AG10803 (cell line): ENCODE results near the gene ZNF280A.

Experiments used
- DNase-seq: peaks from one replicate; pipeline ENCODE4 v3.0.0; 2010; ENCODE audit warnings: low read depth
- H3K4me3 ChIP-seq: 2 replicates; pipeline ENCODE4 v1.5.1; 2011; ENCODE audit warnings: mild to moderate bottlenecking, low read length, control low read depth
- TF ChIP-seq, protein P1 (sequence below): conservative IDR thresholded peaks from 2 replicates; pipeline ENCODE4 v1.5.1; 2011; ENCODE audit warnings: mild to moderate bottlenecking, low read length, control low read depth, inconsistent platforms

Gene ZNF280A

GRCh38 chr22:22556995-22557925 is 37.2 kb upstream of the ZNF280A start:
- no peak for DNase-seq
- TF ChIP-seq, protein P1, sequence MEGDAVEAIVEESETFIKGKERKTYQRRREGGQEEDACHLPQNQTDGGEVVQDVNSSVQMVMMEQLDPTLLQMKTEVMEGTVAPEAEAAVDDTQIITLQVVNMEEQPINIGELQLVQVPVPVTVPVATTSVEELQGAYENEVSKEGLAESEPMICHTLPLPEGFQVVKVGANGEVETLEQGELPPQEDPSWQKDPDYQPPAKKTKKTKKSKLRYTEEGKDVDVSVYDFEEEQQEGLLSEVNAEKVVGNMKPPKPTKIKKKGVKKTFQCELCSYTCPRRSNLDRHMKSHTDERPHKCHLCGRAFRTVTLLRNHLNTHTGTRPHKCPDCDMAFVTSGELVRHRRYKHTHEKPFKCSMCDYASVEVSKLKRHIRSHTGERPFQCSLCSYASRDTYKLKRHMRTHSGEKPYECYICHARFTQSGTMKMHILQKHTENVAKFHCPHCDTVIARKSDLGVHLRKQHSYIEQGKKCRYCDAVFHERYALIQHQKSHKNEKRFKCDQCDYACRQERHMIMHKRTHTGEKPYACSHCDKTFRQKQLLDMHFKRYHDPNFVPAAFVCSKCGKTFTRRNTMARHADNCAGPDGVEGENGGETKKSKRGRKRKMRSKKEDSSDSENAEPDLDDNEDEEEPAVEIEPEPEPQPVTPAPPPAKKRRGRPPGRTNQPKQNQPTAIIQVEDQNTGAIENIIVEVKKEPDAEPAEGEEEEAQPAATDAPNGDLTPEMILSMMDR = no peak
- H3K4me3 ChIP-seq = no peak overlapping the region

- TF ChIP-seq, protein P1 = no peak
- no peak overlapping the region for H3K4me3 ChIP-seq
- DNase-seq = no peak
Observed at GRCh38 chr22:22556578-22556977, 36.5 kb upstream of the ZNF280A start.

- DNase-seq = no peak
- TF ChIP-seq, protein P1 = no peak
Observed at GRCh38 chr22:22555596-22555995, 35.5 kb upstream of the ZNF280A start.

GRCh38 chr22:22554587-22555284 is 34.7 kb upstream of the ZNF280A start:
- no peak overlapping the region for H3K4me3 ChIP-seq
- no peak for DNase-seq
- TF ChIP-seq, protein P1 = no peak

More at GRCh38 chr22:22555596-22555995, 35.5 kb upstream of the ZNF280A start:
- no peak overlapping the region for H3K4me3 ChIP-seq

GRCh38 chr22:22553735-22554586 is 33.9 kb upstream of the ZNF280A start:
- H3K4me3 ChIP-seq = no peak overlapping the region
- TF ChIP-seq, protein P1 = no peak
- no peak for DNase-seq

- TF ChIP-seq, protein P1 = no peak
- H3K4me3 ChIP-seq = no peak overlapping the region
- no peak for DNase-seq
Observed at GRCh38 chr22:22553141-22553540, 33.1 kb upstream of the ZNF280A start.
